Activated naive CD4-positive, alpha-beta T cell (primary cell): Measurements from ENCODE around the gene MICAL1.

ENCODE experiments used
- DNase-seq, 4 experiments: peaks; one replicate each; lab custom pipeline; 2025; lab: John Stamatoyannopoulos, UW

The MICAL1 gene

GRCh38 chr6:109453594-109454495 is 1.7 kb downstream of the MICAL1 start:
- no peak for DNase-seq

GRCh38 chr6:109453156-109453555 is 2.4 kb downstream of the MICAL1 start:
- DNase-seq: no peak

GRCh38 chr6:109452181-109452580 is 3.4 kb downstream of the MICAL1 start:
- no peak for DNase-seq

- DNase-seq: no peak
Measured at GRCh38 chr6:109451376-109451775, 4.2 kb downstream of the MICAL1 start.

GRCh38 chr6:109450801-109451200 is 4.8 kb downstream of the MICAL1 start:
- no peak for DNase-seq

- DNase-seq: peak in 1 of 4 experiments; percentile 16
Measured at GRCh38 chr6:109449795-109450673, 5.5 kb downstream of the MICAL1 start.

- DNase-seq: no peak
Measured at GRCh38 chr6:109449064-109449794, 6.3 kb downstream of the MICAL1 start.

- DNase-seq: no peak
Measured at GRCh38 chr6:109448615-109449014, 7.0 kb downstream of the MICAL1 start.

- no peak for DNase-seq
Measured at GRCh38 chr6:109447878-109448555, 7.6 kb downstream of the MICAL1 start.

- no peak for DNase-seq
Measured at GRCh38 chr6:109447087-109447486, 8.5 kb downstream of the MICAL1 start.

- DNase-seq: no peak
Measured at GRCh38 chr6:109446541-109446940, 9.0 kb downstream of the MICAL1 start.

- no peak for DNase-seq
Measured at GRCh38 chr6:109446072-109446471, 9.5 kb downstream of the MICAL1 start.

- no peak for DNase-seq
Measured at GRCh38 chr6:109445382-109445781, 10.2 kb downstream of the MICAL1 start.

- no peak for DNase-seq
Measured at GRCh38 chr6:109443425-109443950, 12.1 kb downstream of the MICAL1 start.

GRCh38 chr6:109442393-109442924 is 13.1 kb downstream of the MICAL1 start:
- no peak for DNase-seq

- peak in 1 of 4 experiments; percentile 47 for DNase-seq
Measured at GRCh38 chr6:109441069-109441816, 14.3 kb downstream of the MICAL1 start.

GRCh38 chr6:109440331-109441068 is 15.1 kb downstream of the MICAL1 start, which contains the start of the genes PPIL6 and SMPD2:
PPIL6 (minus strand) TSS chr6:109440628; CDS start chr6:109440590, 38 bp downstream.
SMPD2 (plus strand) TSS chr6:109440724; CDS start chr6:109441122, 398 bp downstream.
- peak; percentile 36 to 69 (median 46) for DNase-seq

- DNase-seq: no peak
Measured at GRCh38 chr6:109436041-109436440, 19.5 kb downstream of the MICAL1 start.

GRCh38 chr6:109434456-109434855 is 21.1 kb downstream of the MICAL1 start:
- no peak for DNase-seq
